IMR-90 (cell line): ENCODE results near the gene ENAH. TPM values are rescaled to one million over a fixed set of nuclear protein-coding genes. Genes with fewer than 3 reads are reported as not detected.
A peak's percentile ranks its signal among the peaks of the same experiment; 100 is the strongest.

ENCODE experiments used
- ATAC-seq: fragments of 200-7000 bp; cut with Tn5 transposase; 2 replicates; pipeline ENCODE4 v1.9.1; 2020; ENCODE audit warnings: low read depth, mild to moderate bottlenecking, moderate library complexity
- BruUV-seq: library from RNA; stranded (reverse); fragments of 400-500 nt; replicated peaks from 2 replicates; lab custom pipeline; 2021; lab: Mats Ljungman, UMichigan
- CTCF ChIA-PET: fragments of 300-600 bp; formaldehyde crosslinking; extraction: SDS; loops from one replicate; lab custom pipeline; 2021; ENCODE audit warnings: antibody characterized with exemption; lab: Yijun Ruan, JAX
- POLR2A ChIA-PET: fragments of 300-600 bp; sonication (Branson Sonifier 250); formaldehyde crosslinking; loops from one replicate; lab custom pipeline; 2022; ENCODE audit warnings: antibody characterized with exemption; ENCODE audit not compliant: unreplicated experiment; lab: Charles Lee
- DNase-seq: peaks from one replicate; pipeline ENCODE4 v3.0.0; 2013
- H2AFZ ChIP-seq: replicated peaks from 2 replicates; pipeline ENCODE3; 2013; ENCODE audit warnings: low read length, mild to moderate bottlenecking; ENCODE audit not compliant: poor library complexity
- H2AK5ac ChIP-seq: 2 replicates; pipeline ENCODE4 v1.6.1; 2013; ENCODE audit warnings: low read depth, low read length, inconsistent platforms
- H2AK9ac ChIP-seq: replicated peaks from 2 replicates; pipeline ENCODE3; 2013; ENCODE audit warnings: mild to moderate bottlenecking, low read depth, low read length, moderate library complexity; ENCODE audit not compliant: poor library complexity
- H2BK120ac ChIP-seq: 2 replicates; pipeline ENCODE4 v1.6.1; 2013; ENCODE audit warnings: low read depth, low read length, inconsistent platforms
- H2BK15ac ChIP-seq: 3 replicates; pipeline ENCODE4 v1.6.1; 2013; ENCODE audit warnings: low read depth, low read length, inconsistent platforms
- H2BK20ac ChIP-seq: 2 replicates; pipeline ENCODE4 v1.6.1; 2013; ENCODE audit warnings: low read depth, mild to moderate bottlenecking, inconsistent platforms, low read length, moderate library complexity
- H2BK5ac ChIP-seq: 2 replicates; pipeline ENCODE4 v1.6.1; 2013; ENCODE audit warnings: mild to moderate bottlenecking, low read depth, low read length, inconsistent platforms; ENCODE audit not compliant: poor library complexity, severe bottlenecking
- H3K14ac ChIP-seq: replicated peaks from 2 replicates; pipeline ENCODE4 v1.6.1; 2013; ENCODE audit warnings: low read depth, low read length, inconsistent platforms
- H3K18ac ChIP-seq: 2 replicates; pipeline ENCODE4 v1.6.1; 2013; ENCODE audit warnings: low read depth, low read length, control low read depth
- H3K23ac ChIP-seq: 2 replicates; pipeline ENCODE4 v1.6.1; 2013; ENCODE audit warnings: low read depth, low read length, inconsistent platforms
- H3K27ac ChIP-seq: 2 replicates; pipeline ENCODE4 v1.5.1; 2013; ENCODE audit warnings: mild to moderate bottlenecking, control low read depth, low read length; ENCODE audit not compliant: insufficient read depth
- H3K27me3 ChIP-seq: 2 replicates; pipeline ENCODE4 v1.6.1; 2013; ENCODE audit warnings: low read length; ENCODE audit not compliant: control insufficient read depth, insufficient read depth
- H3K36me3 ChIP-seq: 2 replicates; pipeline ENCODE4 v1.6.1; 2013; ENCODE audit warnings: low read length, mixed read lengths; ENCODE audit not compliant: control insufficient read depth, insufficient read depth
- H3K4ac ChIP-seq: 2 replicates; pipeline ENCODE4 v1.6.1; 2013; ENCODE audit warnings: low read depth, low read length, inconsistent platforms
- H3K4me1 ChIP-seq: 2 replicates; pipeline ENCODE4 v1.6.1; 2013; ENCODE audit warnings: low read length, mixed read lengths; ENCODE audit not compliant: control insufficient read depth, insufficient read depth
- H3K4me2 ChIP-seq: 2 replicates; pipeline ENCODE4 v1.6.1; 2013; ENCODE audit warnings: low read depth, mild to moderate bottlenecking, control low read depth, low read length, moderate library complexity
- H3K4me3 ChIP-seq: 2 replicates; pipeline ENCODE4 v1.5.1; 2013; ENCODE audit warnings: low read depth, mild to moderate bottlenecking, control low read depth, low read length, moderate library complexity; ENCODE audit not compliant: insufficient read depth
- H3K56ac ChIP-seq: 2 replicates; pipeline ENCODE4 v1.6.1; 2013; ENCODE audit warnings: low read length, inconsistent platforms; ENCODE audit not compliant: insufficient read depth; ENCODE audit errors: extremely low read depth
- H3K79me1 ChIP-seq, 2 experiments: 2 replicates each; pipeline ENCODE4 v1.6.1; 2013; ENCODE audit warnings: low read length in 2 of 2, inconsistent platforms in 1 of 2, low read depth in 1 of 2
- H3K9ac ChIP-seq: 2 replicates; pipeline ENCODE4 v1.6.1; 2013; ENCODE audit warnings: low read depth, low read length, control low read depth
- H3K9me1 ChIP-seq: 2 replicates; pipeline ENCODE4 v1.6.1; 2013; ENCODE audit warnings: low read length, inconsistent platforms; ENCODE audit not compliant: insufficient read depth
- H3K9me3 ChIP-seq: 2 replicates; pipeline ENCODE4 v1.6.1; 2013; ENCODE audit warnings: low read length; ENCODE audit not compliant: control insufficient read depth, insufficient read depth
- H4K20me1 ChIP-seq: 2 replicates; pipeline ENCODE4 v1.6.1; 2013; ENCODE audit warnings: low read length, inconsistent platforms; ENCODE audit not compliant: insufficient read depth
- H4K5ac ChIP-seq: 2 replicates; pipeline ENCODE4 v1.6.1; 2013; ENCODE audit warnings: mild to moderate bottlenecking, low read depth, low read length, control low read depth
- H4K8ac ChIP-seq, 2 experiments: 2 replicates each; pipeline ENCODE4 v1.6.1; 2013; ENCODE audit warnings: low read depth in 2 of 2, low read length in 2 of 2, control low read depth in 1 of 2, inconsistent platforms in 1 of 2
- H4K91ac ChIP-seq: 2 replicates; pipeline ENCODE4 v1.6.1; 2013; ENCODE audit warnings: low read depth, low read length, inconsistent platforms; ENCODE audit not compliant: insufficient read depth
- BHLHE40 ChIP-seq: fragments of 150-350 bp; IDR thresholded peaks from 2 replicates; pipeline ENCODE4 v1.6.1; 2016; ENCODE audit warnings: mild to moderate bottlenecking, low read depth, low read length
- CEBPB ChIP-seq: IDR thresholded peaks from 2 replicates; pipeline ENCODE4 v1.6.1; 2012; ENCODE audit warnings: low read depth, low read length, improper control_type of control experiment
- CHD1 ChIP-seq: IDR thresholded peaks from 2 replicates; pipeline ENCODE4 v1.6.1; 2012; ENCODE audit warnings: low read depth, low read length, improper control_type of control experiment
- CTCF ChIP-seq: conservative IDR thresholded peaks from 2 replicates; pipeline ENCODE4 v1.5.1; 2012; ENCODE audit warnings: mild to moderate bottlenecking, low read depth, low read length, improper control_type of control experiment
- ELK1 ChIP-seq: fragments of 150-350 bp; IDR thresholded peaks from 2 replicates; pipeline ENCODE4 v1.6.1; 2016; ENCODE audit warnings: low read depth, mild to moderate bottlenecking, low read length, moderate library complexity, borderline replicate concordance
- MAFK ChIP-seq: IDR thresholded peaks from 2 replicates; pipeline ENCODE4 v1.6.1; 2012; ENCODE audit warnings: low read depth, low read length, improper control_type of control experiment
- MAZ ChIP-seq: IDR thresholded peaks from 2 replicates; pipeline ENCODE4 v1.6.1; 2012; ENCODE audit warnings: low read depth, mild to moderate bottlenecking, low read length, improper control_type of control experiment, moderate library complexity, borderline replicate concordance
- MXI1 ChIP-seq: IDR thresholded peaks from 2 replicates; pipeline ENCODE4 v1.6.1; 2012; ENCODE audit warnings: low read depth, mild to moderate bottlenecking, low read length, moderate library complexity, borderline replicate concordance
- NFE2L2 ChIP-seq: fragments of 150-350 bp; IDR thresholded peaks from 2 replicates; pipeline ENCODE4 v1.6.1; 2016; ENCODE audit warnings: low read depth, mild to moderate bottlenecking, low read length
- POLR2A ChIP-seq: IDR thresholded peaks from 2 replicates; pipeline ENCODE4 v1.6.1; 2012; ENCODE audit warnings: mild to moderate bottlenecking, low read depth, low read length
- RAD21 ChIP-seq: IDR thresholded peaks from 2 replicates; pipeline ENCODE4 v1.6.1; 2012; ENCODE audit warnings: low read length, improper control_type of control experiment
- RCOR1 ChIP-seq: IDR thresholded peaks from 2 replicates; pipeline ENCODE4 v1.6.1; 2012; ENCODE audit warnings: mild to moderate bottlenecking, low read length, improper control_type of control experiment; ENCODE audit not compliant: insufficient replicate concordance
- RFX5 ChIP-seq: IDR thresholded peaks from 2 replicates; pipeline ENCODE4 v1.8.0; 2012; ENCODE audit warnings: low read depth, mild to moderate bottlenecking, low read length, moderate library complexity
- SMC3 ChIP-seq: fragments of 150-350 bp; IDR thresholded peaks from 2 replicates; pipeline ENCODE4 v1.6.1; 2016; ENCODE audit warnings: low read depth, mild to moderate bottlenecking, antibody characterized with exemption, low read length, moderate library complexity
- USF2 ChIP-seq: fragments of 150-350 bp; IDR thresholded peaks from 2 replicates; pipeline ENCODE4 v1.6.1; 2017; ENCODE audit warnings: mild to moderate bottlenecking, antibody characterized with exemption, low read length, low read depth
- WGBS, 2 experiments: methylation state at CpG; one replicate each; pipeline versions ENCODE4 v1.1.5 to v1.1.7; 2013; ENCODE audit warnings: missing lambda C conversion rate in 2 of 2; ENCODE audit not compliant: insufficient read length in 1 of 2; ENCODE audit errors: extremely low coverage in 2 of 2; 5-methylcytosine and 5-hydroxymethylcytosine counted together
- dilution Hi-C: fragments of 300-500 bp; cut with HindIII; formaldehyde crosslinking; loops from one replicate; pipeline ENCODE4 v1.14.3; 2018; ENCODE audit warnings: low sequenced_read_pairs; ENCODE audit not compliant: unreplicated experiment
- in situ Hi-C: fragments of 300-500 bp; cut with MboI; formaldehyde crosslinking; loops from 3 replicates; pipeline ENCODE4 v1.14.3; 2019; ENCODE audit warnings: low sequenced_read_pairs, inconsistent platforms, mixed read lengths
- intact Hi-C: fragments of 100-400 bp; cut with micrococcal nuclease; formaldehyde crosslinking; loops from 2 replicates; pipeline ENCODE4 v1.10.0; 2022
- polyA plus RNA-seq, 3 experiments: library from polyadenylated mRNA; depleted of rRNA; stranded (reverse); fragments of >200 nt; gene quantifications; 2 replicates each; pipeline ENCODE4 v1.2.3, GENCODE V29; 2012; ENCODE audit warnings: low replicate concordance in 1 of 3
- total RNA-seq: library from RNA; depleted of rRNA; stranded (reverse); fragments of >200 nt; gene quantifications from 2 replicates; pipeline ENCODE4 v1.2.3, GENCODE V29; 2012

ENAH gene
- total and polyA plus RNA-seq, 2 of the 4 experiments (the other 2 are of a cell fraction) = 61.3 to 86.9 TPM

- ChIA-PET POLR2A (no interaction called here), CTCF (interaction anchor here (0.6 to 1.7 kb wide), 4 partner anchors 59 to 218 kb away, joined by 3 to 5 read pairs (median 4); no protein-coding TSS in a partner anchor)
- peak; percentile 44 for DNase-seq
- TF ChIP-seq POLR2A (no peak), BHLHE40 (no peak), RAD21 (peak; percentile 55), MXI1 (no peak), USF2 (no peak), RFX5 (no peak), NFE2L2 (no peak), ELK1 (no peak), MAZ (no peak), RCOR1 (no peak), CEBPB (no peak), MAFK (no peak), SMC3 (peak; percentile 52), CHD1 (no peak), CTCF (peak; percentile 51)
These were observed 98.6 kb downstream of the ENAH start for GRCh38 chr1:225554216-225554812.

More at GRCh38 chr1:225554216-225554812, 98.6 kb downstream of the ENAH start:
- peaks cover 20 to 24% of the 10 kb centered on the region in 2 experiments for H3K79me1 ChIP-seq
- in situ Hi-C loops = no loop called here
- no peak overlapping the region for H2BK15ac ChIP-seq
- H3K36me3 ChIP-seq = peaks cover 3% of the 10 kb centered on the region
- H3K4me3 ChIP-seq = no peak overlapping the region
- H4K5ac ChIP-seq = no peak overlapping the region
- no peak overlapping the region for H3K4me2 ChIP-seq
- intact Hi-C loops = loop anchor here (1.0 to 5.0 kb wide), 2 partner anchors 98 to 218 kb away; partner anchors contain the start of gene ENAH
- no peak overlapping the region for H4K8ac ChIP-seq
- no peak overlapping the region for H3K9ac ChIP-seq
- H2BK20ac ChIP-seq = no peak overlapping the region
- no peaks in the 10 kb centered on the region for H3K27me3 ChIP-seq
- H4K20me1 ChIP-seq = peaks cover 5% of the 10 kb centered on the region; the same call in 1 of the 2 replicates
- ATAC-seq = peak; percentile 69
- no peak overlapping the region for H2AK9ac ChIP-seq
- H3K9me3 ChIP-seq = peaks cover 2% of the 10 kb centered on the region; the same call in 1 of the 2 replicates
- dilution Hi-C loops = no loop called here
- no peak overlapping the region for H2AK5ac ChIP-seq
- no peak overlapping the region for H3K18ac ChIP-seq
- no peak overlapping the region for H3K4ac ChIP-seq
- no peak overlapping the region for H2BK5ac ChIP-seq
- no peak overlapping the region for H3K27ac ChIP-seq
- no peak overlapping the region for H3K23ac ChIP-seq
- H3K14ac ChIP-seq = no peak overlapping the region
- no peak overlapping the region for H4K91ac ChIP-seq
- H3K4me1 ChIP-seq = peaks cover 4% of the 10 kb centered on the region; the same call in 1 of the 2 replicates
- H2AFZ ChIP-seq = no peak overlapping the region
- H3K9me1 ChIP-seq = peaks cover 9% of the 10 kb centered on the region
- no TSS peak for BruUV-seq
- no peak overlapping the region for H2BK120ac ChIP-seq
- H3K56ac ChIP-seq = no peak overlapping the region
- 33% methylated on average over 1 of the region's 2 CpGs; no CpG with 5 or more reads in 1 of the 2 experiments for WGBS, 2 experiments
